Breast epithelium (tissue), 4 donors: ENCODE results near the gene NDUFAF7. TPM values are rescaled to one million over a fixed set of nuclear protein-coding genes. Genes with fewer than 3 reads are reported as not detected.

Experiments used
- DNase-seq, 2 donors: peaks; one replicate each; pipeline ENCODE4 v3.0.0-alpha.2; 2019; ENCODE audit warnings: low spot score in 2 of 2
- H3K27ac ChIP-seq, 2 donors: fragments of 200-600 bp; sonication (generic) in 1 of 2; one replicate each; pipeline ENCODE4 v1.5.1; 2016 to 2019; ENCODE audit warnings: mild to moderate bottlenecking in 1 of 2
- H3K27me3 ChIP-seq, 2 donors: fragments of 200-600 bp; sonication (generic) in 1 of 2; one replicate each; pipeline versions ENCODE4 v1.5.1 to v1.6.0; 2017 to 2019; ENCODE audit warnings: control low read depth in 1 of 2, mild to moderate bottlenecking in 1 of 2
- H3K36me3 ChIP-seq: fragments of 200-600 bp; one replicate; pipeline ENCODE4 v1.5.1; 2019
- H3K4me1 ChIP-seq, 2 donors: fragments of 200-600 bp; sonication (generic); one replicate each; pipeline ENCODE4 v1.5.1; 2016 to 2019; ENCODE audit warnings: control low read depth in 1 of 2
- H3K4me3 ChIP-seq, 3 donors: fragments of 200-600 bp; sonication (generic); 1 replicate in 2 of 3; 2 replicates in 1 of 3; pipeline ENCODE4 v1.5.1; 2016 to 2019; ENCODE audit warnings: mild to moderate bottlenecking in 3 of 3, moderate library complexity in 2 of 3
- H3K9me3 ChIP-seq, 2 donors: fragments of 200-600 bp; sonication (generic) in 1 of 2; one replicate each; pipeline ENCODE4 v1.5.1; 2016 to 2019; ENCODE audit warnings: control low read depth in 1 of 2
- CTCF ChIP-seq, 3 donors: fragments of 450-650 bp; IDR thresholded peaks; one replicate each; pipeline ENCODE4 v1.5.1; 2016 to 2017; ENCODE audit warnings: antibody characterized with exemption in 3 of 3, mild to moderate bottlenecking in 3 of 3, moderate library complexity in 3 of 3
- POLR2A ChIP-seq: fragments of 450-650 bp; IDR thresholded peaks from one replicate; pipeline ENCODE4 v1.6.1; 2016; ENCODE audit warnings: antibody characterized with exemption, mild to moderate bottlenecking, moderate library complexity
- POLR2AphosphoS5 ChIP-seq, 3 donors: sonication (generic); formaldehyde crosslinking; IDR thresholded peaks; one replicate each; pipeline ENCODE4 v1.6.1; 2017; ENCODE audit warnings: antibody characterized with exemption in 3 of 3
- intact Hi-C: fragments of 100-400 bp; cut with DNase I; formaldehyde crosslinking; loops from one replicate; pipeline ENCODE4 v1.15.1; 2023; ENCODE audit warnings: low total_unique reads
- total RNA-seq, 3 donors: library from RNA; depleted of rRNA; stranded (reverse); fragments of >200 nt; gene quantifications; one replicate each; pipeline ENCODE4 v1.1.0, GENCODE V29; 2016

The NDUFAF7 gene
- total RNA-seq, 3 donors from 2014 or later, result 13.3 to 29.0 (median 20.6) TPM

GRCh38 chr2:37244017-37244416 is 12.6 kb downstream of the NDUFAF7 start:
- intact Hi-C loops, result no loop called here
- no peaks in the 10 kb centered on the region for H3K27me3 ChIP-seq
- no peaks in the 10 kb centered on the region for H3K36me3 ChIP-seq
- H3K4me1 ChIP-seq, result no peaks in the 10 kb centered on the region
- no peak for DNase-seq
- no peak overlapping the region for H3K27ac ChIP-seq
- TF ChIP-seq POLR2A, result no peak
- TF ChIP-seq POLR2AphosphoS5 (IDR thresholded peaks at IDR 0.05), result no peak
- TF ChIP-seq CTCF (IDR thresholded peaks at IDR 0.05), result no peak
- H3K4me3 ChIP-seq, result no peak overlapping the region
- no peaks in the 10 kb centered on the region for H3K9me3 ChIP-seq

DNA sequence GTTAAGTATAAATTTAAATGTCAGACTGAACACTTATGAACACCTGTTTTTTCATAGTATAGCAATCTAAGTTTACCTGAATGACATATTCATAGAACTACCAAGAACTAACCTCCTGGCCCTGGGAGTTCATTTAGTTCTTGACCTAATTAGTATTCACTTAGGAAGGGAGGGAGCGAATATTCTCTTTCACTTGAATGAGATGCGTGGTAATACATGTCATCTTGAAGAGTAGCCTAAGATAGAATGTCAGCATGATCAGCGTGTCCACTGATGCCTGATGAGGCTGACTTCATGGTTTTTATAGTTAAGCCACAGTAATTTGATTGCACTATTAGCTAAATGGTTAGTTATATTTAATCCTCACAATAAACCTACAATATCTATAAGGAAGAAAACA is 13.3 kb downstream of the NDUFAF7 start:
- TF ChIP-seq POLR2A, result no peak
- TF ChIP-seq POLR2AphosphoS5 (IDR thresholded peaks at IDR 0.05), result no peak
- TF ChIP-seq CTCF (IDR thresholded peaks at IDR 0.05), result no peak

DNA sequence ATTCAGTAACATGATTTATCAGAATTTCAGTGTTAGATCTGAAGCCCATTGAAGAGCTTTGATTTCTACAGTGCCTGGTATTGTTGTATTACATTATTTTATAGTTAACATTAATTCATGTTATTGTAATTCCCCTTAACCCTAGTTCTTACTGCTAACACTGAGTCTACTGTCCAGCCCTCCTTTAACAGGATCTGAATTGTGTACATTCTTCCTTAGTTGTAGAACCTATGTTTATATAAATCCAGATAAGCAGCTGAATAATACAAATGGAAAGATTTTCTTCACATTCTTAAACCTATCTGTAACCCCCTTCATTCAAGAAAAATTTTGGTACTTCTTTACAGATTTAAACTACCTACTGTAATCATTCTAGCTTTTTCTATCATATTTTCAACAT is 14.7 kb downstream of the NDUFAF7 start:
- H3K36me3 ChIP-seq, result no peaks in the 10 kb centered on the region
- H3K27ac ChIP-seq, result no peak overlapping the region
- H3K4me3 ChIP-seq, result no peak overlapping the region
- DNase-seq, result no peak
- no peaks in the 10 kb centered on the region for H3K9me3 ChIP-seq
- no peaks in the 10 kb centered on the region for H3K27me3 ChIP-seq
- TF ChIP-seq CTCF (IDR thresholded peaks at IDR 0.05) (no peak), POLR2AphosphoS5 (IDR thresholded peaks at IDR 0.05) (no peak), POLR2A (no peak)
- H3K4me1 ChIP-seq, result no peaks in the 10 kb centered on the region
- intact Hi-C loops, result no loop called here

More for the DNA sequence above, 13.3 kb downstream of the NDUFAF7 start:
- H3K4me3 ChIP-seq, result no peak overlapping the region
- no peaks in the 10 kb centered on the region for H3K36me3 ChIP-seq
- no peak overlapping the region for H3K27ac ChIP-seq
- H3K9me3 ChIP-seq, result no peaks in the 10 kb centered on the region
- intact Hi-C loops, result no loop called here
- H3K4me1 ChIP-seq, result no peaks in the 10 kb centered on the region
- no peak for DNase-seq
- H3K27me3 ChIP-seq, result no peaks in the 10 kb centered on the region

DNA sequence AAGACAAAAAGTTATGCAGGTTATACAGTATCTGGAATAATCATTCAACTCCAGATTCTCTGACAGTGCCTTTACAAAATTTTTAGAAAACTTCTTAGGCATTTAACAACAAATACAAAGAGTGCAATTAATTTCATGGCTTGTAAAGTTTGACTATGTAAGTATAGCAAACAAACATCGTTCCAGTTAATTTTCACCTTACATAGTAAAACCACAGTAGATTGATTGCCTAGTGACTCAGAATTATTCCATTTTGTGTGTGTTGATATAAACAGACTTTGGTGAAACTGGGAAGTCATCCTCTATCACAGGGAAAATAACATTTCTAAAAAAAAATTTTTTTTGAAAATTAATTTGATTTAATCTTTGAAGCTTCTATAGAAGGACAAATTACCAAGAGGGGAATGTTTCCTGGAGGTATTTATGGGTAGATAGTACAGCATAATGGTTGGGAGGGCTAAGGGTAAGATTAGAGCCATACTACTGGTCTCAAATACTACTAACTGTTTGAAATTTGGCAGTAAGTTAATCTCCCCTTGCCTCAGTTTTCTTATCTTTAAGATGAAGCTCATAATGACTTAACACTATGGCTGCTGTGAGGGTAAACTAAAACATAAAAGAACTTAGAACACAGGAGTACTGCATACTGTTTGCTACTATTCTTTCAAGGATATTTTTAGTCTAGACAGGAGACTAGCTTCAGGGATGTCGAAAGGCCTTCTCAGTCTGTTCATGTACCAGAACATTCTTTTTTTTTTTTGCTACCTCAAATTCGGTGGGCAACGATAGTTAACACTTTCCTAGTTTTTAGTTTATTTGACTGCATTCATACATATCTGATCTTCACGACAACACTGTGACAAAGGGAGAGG is 19.6 kb downstream of the NDUFAF7 start:
- intact Hi-C loops, result no loop called here
- DNase-seq, result no peak
- TF ChIP-seq CTCF (IDR thresholded peaks at IDR 0.05) (no peak), POLR2A (no peak), POLR2AphosphoS5 (IDR thresholded peaks at IDR 0.05) (no peak)
- H3K9me3 ChIP-seq, result no peaks in the 10 kb centered on the region
- H3K4me3 ChIP-seq, result no peak overlapping the region
- no peaks in the 10 kb centered on the region for H3K27me3 ChIP-seq
- H3K27ac ChIP-seq, result no peak overlapping the region
- H3K36me3 ChIP-seq, result peaks cover 10% of the 10 kb centered on the region
- no peaks in the 10 kb centered on the region for H3K4me1 ChIP-seq

- Histone ChIP-seq H3K36me3 (no peaks in the 10 kb centered on the region), H3K9me3 (no peaks in the 10 kb centered on the region), H3K27ac (no peak overlapping the region), H3K4me3 (no peak overlapping the region), H3K27me3 (no peaks in the 10 kb centered on the region), H3K4me1 (no peaks in the 10 kb centered on the region)
- DNase-seq, result no peak
- no peak for TF ChIP-seq POLR2A
- TF ChIP-seq POLR2AphosphoS5 (IDR thresholded peaks at IDR 0.05), result no peak
- no peak for TF ChIP-seq CTCF (IDR thresholded peaks at IDR 0.05)
- intact Hi-C loops, result no loop called here
Measured at GRCh38 chr2:37262522-37262921, 31.1 kb downstream of the NDUFAF7 start.
